SK-N-SH (cell line): Measurements from ENCODE around the gene CLCA4. TPM values are rescaled to one million over a fixed set of nuclear protein-coding genes. Genes with fewer than 3 reads are reported as not detected.

Experiments used
- CTCF ChIA-PET: fragments of 300-600, 350-600 bp; formaldehyde crosslinking; extraction: SDS; loops from one replicate; lab custom pipeline; 2021; lab: Yijun Ruan, JAX
- POLR2A ChIA-PET: fragments of 350-600 bp; sonication (Branson Sonifier 250); formaldehyde crosslinking; extraction: SDS; loops from one replicate; lab custom pipeline; 2020; ENCODE audit warnings: antibody characterized with exemption, inconsistent platforms; lab: Yijun Ruan, JAX
- DNase-seq: peaks from one replicate; pipeline ENCODE4 v3.0.0; 2012
- H2AFZ ChIP-seq: fragments of 200-600 bp; sonication (generic); 2 replicates; pipeline ENCODE4 v1.8.1; 2016; ENCODE audit warnings: antibody characterized with exemption, mild to moderate bottlenecking, low read depth
- H3F3A ChIP-seq: fragments of 200-600 bp; sonication (generic); replicated peaks from 2 replicates; pipeline ENCODE3; 2016; ENCODE audit warnings: antibody characterized with exemption, mild to moderate bottlenecking; ENCODE audit not compliant: insufficient read depth
- H3K27ac ChIP-seq, 2 experiments: fragments of 200-500 bp in 1 of 2; fragments of 200-600 bp in 1 of 2; sonication (Bioruptor generic) in 1 of 2; sonication (generic), shearing (Covaris generic) in 1 of 2; 2 replicates each; pipeline versions ENCODE4 v1.5.1 to v1.6.1; 2014 to 2016; ENCODE audit warnings: low read depth in 2 of 2, inconsistent platforms in 1 of 2, low read length in 1 of 2, mild to moderate bottlenecking in 1 of 2, mixed read lengths in 1 of 2
- H3K27me3 ChIP-seq: fragments of 200-600 bp; sonication (generic), shearing (Covaris generic); 2 replicates; pipeline ENCODE4 v1.6.1; 2016; ENCODE audit warnings: mixed run types; ENCODE audit not compliant: insufficient read depth
- H3K36me3 ChIP-seq, 2 experiments: fragments of 200-500 bp in 1 of 2; fragments of 200-600 bp in 1 of 2; sonication (Bioruptor generic) in 1 of 2; sonication (generic) in 1 of 2; replicated peaks in 1 of 2; 2 replicates each; pipeline versions ENCODE3 to v1.5.1; 2014 to 2016; ENCODE audit warnings: low read length in 1 of 2, mild to moderate bottlenecking in 1 of 2; ENCODE audit not compliant: insufficient read depth in 2 of 2, control insufficient read depth in 1 of 2
- H3K4me1 ChIP-seq, 2 experiments: fragments of 200-500 bp in 1 of 2; fragments of 200-600 bp in 1 of 2; sonication (Bioruptor generic) in 1 of 2; sonication (generic), shearing (Covaris generic) in 1 of 2; 2 replicates each; pipeline versions ENCODE4 v1.5.1 to v1.6.1; 2014 to 2016; ENCODE audit warnings: low read depth in 1 of 2, low read length in 1 of 2, mixed run types in 1 of 2; ENCODE audit not compliant: insufficient read depth in 2 of 2, control insufficient read depth in 1 of 2
- H3K4me2 ChIP-seq: fragments of 200-600 bp; sonication (generic), shearing (Covaris generic); 2 replicates; pipeline ENCODE4 v1.6.1; 2017; ENCODE audit warnings: mixed run types
- H3K4me3 ChIP-seq, 2 experiments: fragments of 200-500 bp in 1 of 2; fragments of 200-600 bp in 1 of 2; sonication (Bioruptor generic) in 1 of 2; sonication (generic), shearing (Covaris generic) in 1 of 2; 2 replicates each; pipeline versions ENCODE4 v1.5.1 to v1.8.1; 2014 to 2016; ENCODE audit warnings: low read depth in 2 of 2, inconsistent platforms in 1 of 2, low read length in 1 of 2, mild to moderate bottlenecking in 1 of 2, mixed read lengths in 1 of 2, moderate library complexity in 1 of 2
- H3K79me2 ChIP-seq: fragments of 200-600 bp; sonication (generic); 2 replicates; pipeline ENCODE4 v1.8.1; 2017; ENCODE audit warnings: mild to moderate bottlenecking; ENCODE audit not compliant: insufficient read depth
- H3K9ac ChIP-seq: fragments of 200-600 bp; sonication (generic); 2 replicates; pipeline ENCODE4 v1.6.1; 2017; ENCODE audit warnings: mixed run types
- H3K9me2 ChIP-seq: fragments of 200-600 bp; sonication (generic); 2 replicates; pipeline ENCODE4 v1.6.1; 2017; ENCODE audit warnings: mixed run types
- H3K9me3 ChIP-seq: fragments of 200-600 bp; sonication (generic); 2 replicates; pipeline ENCODE4 v1.6.1; 2017; ENCODE audit warnings: mixed run types, mild to moderate bottlenecking, moderate library complexity
- H4K20me1 ChIP-seq: fragments of 200-600 bp; sonication (generic); 2 replicates; pipeline ENCODE4 v1.6.1; 2017; ENCODE audit warnings: mild to moderate bottlenecking, mixed run types; ENCODE audit not compliant: insufficient read depth
- CHD2 ChIP-seq: fragments of 150-350 bp; IDR thresholded peaks from 2 replicates; pipeline ENCODE4 v1.6.1; 2018; ENCODE audit warnings: low read length; ENCODE audit not compliant: partially characterized antibody
- CTCF ChIP-seq: fragments of 200-600 bp; sonication (generic); IDR thresholded peaks from 2 replicates; pipeline ENCODE4 v1.6.1; 2017; ENCODE audit warnings: antibody characterized with exemption, mild to moderate bottlenecking, moderate library complexity
- FOXJ3 ChIP-seq: sonication (generic); formaldehyde crosslinking; IDR thresholded peaks from 2 replicates; pipeline ENCODE4 v1.5.1; 2020; ENCODE audit warnings: mild to moderate bottlenecking, missing genetic modification reagents
- GATA2 ChIP-seq: sonication (generic); formaldehyde crosslinking; IDR thresholded peaks from 2 replicates; pipeline ENCODE4 v1.5.0; 2020; ENCODE audit warnings: mild to moderate bottlenecking, missing genetic modification reagents
- MAX ChIP-seq: IDR thresholded peaks from 2 replicates; pipeline ENCODE4 v1.4.0; 2012; ENCODE audit warnings: low read depth
- MXI1 ChIP-seq: IDR thresholded peaks from 2 replicates; pipeline ENCODE4 v1.6.1; 2012; ENCODE audit warnings: mild to moderate bottlenecking, low read depth, low read length, improper control_type of control experiment
- POLR2AphosphoS5 ChIP-seq: IDR thresholded peaks from 2 replicates; pipeline ENCODE4 v1.6.1; 2012; ENCODE audit warnings: low read depth, low read length
- RFX5 ChIP-seq: IDR thresholded peaks from 2 replicates; pipeline ENCODE4 v1.6.1; 2012; ENCODE audit warnings: mild to moderate bottlenecking, improper control_type of control experiment, low read length
- RXRA ChIP-seq: IDR thresholded peaks from 2 replicates; pipeline ENCODE4 v1.4.0; 2012; ENCODE audit warnings: low read depth, mild to moderate bottlenecking, borderline replicate concordance
- TEAD4 ChIP-seq: IDR thresholded peaks from 2 replicates; pipeline ENCODE4 v1.4.0; 2012; ENCODE audit warnings: mild to moderate bottlenecking, borderline replicate concordance; ENCODE audit not compliant: insufficient read depth
- WGBS: methylation state at CpG from one replicate; pipeline ENCODE4 v1.1.6; 2017; ENCODE audit warnings: low lambda C conversion rate; 5-methylcytosine and 5-hydroxymethylcytosine counted together
- polyA plus RNA-seq, 3 experiments: library from polyadenylated mRNA; depleted of rRNA; stranded (reverse); fragments of >200 nt; gene quantifications; 2 replicates each; pipeline ENCODE4 v1.2.3, GENCODE V29; 2012
- TF ChIP-seq, protein P1 (sequence below): IDR thresholded peaks from 2 replicates; pipeline ENCODE4 v1.6.1; 2012; ENCODE audit warnings: mild to moderate bottlenecking, low read depth, low read length, moderate library complexity
- TF ChIP-seq, protein P2 (sequence below): IDR thresholded peaks from 2 replicates; pipeline ENCODE4 v1.4.0; 2012; ENCODE audit warnings: low read depth, borderline replicate concordance

CLCA4 gene
- polyA plus RNA-seq, 1 of the 3 experiments (the other 2 are of a cell fraction) = not detected

DNA sequence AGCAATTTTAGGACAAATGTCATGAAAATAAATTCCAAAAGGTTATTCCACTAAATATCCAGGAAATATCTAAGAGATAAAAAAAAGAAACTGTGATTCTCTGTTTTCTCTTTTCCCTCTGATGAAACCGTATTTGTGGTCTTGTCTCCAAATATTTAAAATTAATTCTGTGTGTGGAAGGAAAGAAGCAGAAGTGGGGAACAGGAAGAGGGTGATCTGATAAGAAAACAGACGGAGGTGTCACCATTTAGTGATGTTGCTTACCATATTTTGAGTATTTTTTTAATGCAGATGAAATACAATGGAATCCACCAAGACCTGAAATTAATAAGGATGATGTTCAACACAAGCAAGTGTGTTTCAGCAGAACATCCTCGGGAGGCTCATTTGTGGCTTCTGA, 48.6 kb upstream of the CLCA4 start:
- CTCF ChIA-PET = interaction anchor here (1.4 to 3.2 kb wide), 6 partner anchors 9 to 130 kb away, joined by 3 to 52 read pairs (median 6); no protein-coding TSS in a partner anchor

GRCh38 chr1:86499987-86500593, 46.8 kb upstream of the CLCA4 start:
- POLR2A ChIA-PET = no interaction called here
- Histone ChIP-seq H3F3A (peaks cover 6% of the 10 kb centered on the region), H3K4me1 (no peaks in the 10 kb centered on the region; a peak in 1 of 4 replicates), H2AFZ (no peak overlapping the region), H3K4me3 (peak overlapping the region in 1 of 2 experiments; percentile 43; a peak in 1 of 4 replicates), H3K36me3 (no peaks in the 10 kb centered on the region), H4K20me1 (no peaks in the 10 kb centered on the region), H3K79me2 (no peaks in the 10 kb centered on the region), H3K4me2 (no peak overlapping the region), H3K27ac (no peak overlapping the region), H3K9ac (no peak overlapping the region), H3K9me3 (no peaks in the 10 kb centered on the region), H3K9me2 (no peaks in the 10 kb centered on the region), H3K27me3 (peaks cover 5% of the 10 kb centered on the region; the same call in 1 of the 2 replicates)
- WGBS = 8% methylated on average over 3 of the region's 3 CpGs
- peak; percentile 25 for DNase-seq
- CTCF ChIA-PET = interaction anchor here (0.6 to 4.1 kb wide), 51 partner anchors 7 to 509 kb away, joined by 3 to 52 read pairs (median 4); partner anchors contain the start of gene SH3GLB1
- TF ChIP-seq GATA2 (no peak), CTCF (peak; percentile 99), CHD2 (no peak), POLR2AphosphoS5 (no peak), RXRA (no peak), FOXJ3 (CRISPR knock-in tag) (no peak)
- TF ChIP-seq, protein P1, sequence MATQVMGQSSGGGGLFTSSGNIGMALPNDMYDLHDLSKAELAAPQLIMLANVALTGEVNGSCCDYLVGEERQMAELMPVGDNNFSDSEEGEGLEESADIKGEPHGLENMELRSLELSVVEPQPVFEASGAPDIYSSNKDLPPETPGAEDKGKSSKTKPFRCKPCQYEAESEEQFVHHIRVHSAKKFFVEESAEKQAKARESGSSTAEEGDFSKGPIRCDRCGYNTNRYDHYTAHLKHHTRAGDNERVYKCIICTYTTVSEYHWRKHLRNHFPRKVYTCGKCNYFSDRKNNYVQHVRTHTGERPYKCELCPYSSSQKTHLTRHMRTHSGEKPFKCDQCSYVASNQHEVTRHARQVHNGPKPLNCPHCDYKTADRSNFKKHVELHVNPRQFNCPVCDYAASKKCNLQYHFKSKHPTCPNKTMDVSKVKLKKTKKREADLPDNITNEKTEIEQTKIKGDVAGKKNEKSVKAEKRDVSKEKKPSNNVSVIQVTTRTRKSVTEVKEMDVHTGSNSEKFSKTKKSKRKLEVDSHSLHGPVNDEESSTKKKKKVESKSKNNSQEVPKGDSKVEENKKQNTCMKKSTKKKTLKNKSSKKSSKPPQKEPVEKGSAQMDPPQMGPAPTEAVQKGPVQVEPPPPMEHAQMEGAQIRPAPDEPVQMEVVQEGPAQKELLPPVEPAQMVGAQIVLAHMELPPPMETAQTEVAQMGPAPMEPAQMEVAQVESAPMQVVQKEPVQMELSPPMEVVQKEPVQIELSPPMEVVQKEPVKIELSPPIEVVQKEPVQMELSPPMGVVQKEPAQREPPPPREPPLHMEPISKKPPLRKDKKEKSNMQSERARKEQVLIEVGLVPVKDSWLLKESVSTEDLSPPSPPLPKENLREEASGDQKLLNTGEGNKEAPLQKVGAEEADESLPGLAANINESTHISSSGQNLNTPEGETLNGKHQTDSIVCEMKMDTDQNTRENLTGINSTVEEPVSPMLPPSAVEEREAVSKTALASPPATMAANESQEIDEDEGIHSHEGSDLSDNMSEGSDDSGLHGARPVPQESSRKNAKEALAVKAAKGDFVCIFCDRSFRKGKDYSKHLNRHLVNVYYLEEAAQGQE = no peak

More for the DNA sequence above, 48.6 kb upstream of the CLCA4 start:
- no peak overlapping the region for H2AFZ ChIP-seq
- no peak for DNase-seq
- no peaks in the 10 kb centered on the region for H3K79me2 ChIP-seq
- H3K27me3 ChIP-seq = peaks cover 5% of the 10 kb centered on the region; the same call in 1 of the 2 replicates
- no peaks in the 10 kb centered on the region for H4K20me1 ChIP-seq
- no peaks in the 10 kb centered on the region; a peak in 1 of 4 replicates for H3K4me1 ChIP-seq
- POLR2A ChIA-PET = no interaction called here
- no peak overlapping the region for H3K4me2 ChIP-seq
- no peak overlapping the region for H3K9ac ChIP-seq
- no peaks in the 10 kb centered on the region for H3K36me3 ChIP-seq
- H3K9me3 ChIP-seq = no peaks in the 10 kb centered on the region
- no peak overlapping the region for H3K27ac ChIP-seq
- H3K9me2 ChIP-seq = no peaks in the 10 kb centered on the region
- TF ChIP-seq RFX5 (no peak), TEAD4 (no peak), MXI1 (no peak), POLR2AphosphoS5 (no peak), MAX (no peak)
- TF ChIP-seq, protein P2, sequence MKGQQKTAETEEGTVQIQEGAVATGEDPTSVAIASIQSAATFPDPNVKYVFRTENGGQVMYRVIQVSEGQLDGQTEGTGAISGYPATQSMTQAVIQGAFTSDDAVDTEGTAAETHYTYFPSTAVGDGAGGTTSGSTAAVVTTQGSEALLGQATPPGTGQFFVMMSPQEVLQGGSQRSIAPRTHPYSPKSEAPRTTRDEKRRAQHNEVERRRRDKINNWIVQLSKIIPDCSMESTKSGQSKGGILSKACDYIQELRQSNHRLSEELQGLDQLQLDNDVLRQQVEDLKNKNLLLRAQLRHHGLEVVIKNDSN = no peak
- TF ChIP-seq, protein P1 = no peak
- H3F3A ChIP-seq = peaks cover 6% of the 10 kb centered on the region
- no peak overlapping the region for H3K4me3 ChIP-seq
- 15% methylated on average over 3 of the region's 3 CpGs for WGBS
